Measurements from ENCODE around the gene GATC.

DNA sequence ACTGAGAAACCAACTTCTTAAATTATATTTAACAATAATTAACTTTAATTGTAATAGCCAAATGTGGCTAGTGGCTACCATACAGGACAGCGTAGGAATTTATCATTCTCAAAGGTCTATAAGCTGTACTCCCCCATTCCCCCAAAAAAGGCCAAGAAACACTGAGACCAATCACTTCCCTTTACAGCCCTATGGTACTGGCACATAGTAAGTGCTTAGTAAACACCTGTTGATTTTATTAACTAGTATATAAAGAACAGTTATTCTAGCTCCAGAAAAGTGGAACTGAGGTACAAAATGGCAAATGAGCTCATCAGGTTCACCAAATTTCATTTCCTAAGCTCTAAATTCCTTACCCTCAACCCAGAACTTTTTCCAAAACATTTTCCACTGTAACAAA, 29.4 kb downstream of the GATC start:
- TF ChIP-seq CTCF (conservative IDR thresholded peaks at IDR 0.05; ENCODE audit: low read length): no peak
- TF ChIP-seq EZH2phosphoT487 (IDR thresholded peaks at IDR 0.05; ENCODE audit: borderline replicate concordance, low read depth, low read length): no peak

All from OCI-LY7 (cell line).